HepG2 (cell line): ENCODE results near the gene KIRREL2. TPM values are rescaled to one million over a fixed set of nuclear protein-coding genes. Genes with fewer than 3 reads are reported as not detected.
A peak's percentile ranks its signal among the peaks of the same experiment; 100 is the strongest.

ENCODE experiments used
- HDAC2 ChIP-seq: sonication (generic); formaldehyde crosslinking; IDR thresholded peaks from 2 replicates; pipeline ENCODE4 v1.4.0; 2020; ENCODE audit warnings: missing genetic modification reagents
- HNF4G ChIP-seq, 2 experiments: sonication (generic) in 1 of 2; formaldehyde crosslinking in 1 of 2; IDR thresholded peaks; 2 replicates each; pipeline versions ENCODE4 v1.4.0 to v1.6.1; 2011 to 2020; ENCODE audit warnings: borderline replicate concordance in 2 of 2, low read depth in 2 of 2, mild to moderate bottlenecking in 2 of 2, low read length in 1 of 2, missing genetic modification reagents in 1 of 2, moderate library complexity in 1 of 2
- HNRNPLL ChIP-seq: fragments of 200-400 bp; formaldehyde crosslinking; IDR thresholded peaks from 2 replicates; pipeline ENCODE4 v1.6.1; 2017; ENCODE audit warnings: mild to moderate bottlenecking, low read depth, low read length; ENCODE audit not compliant: poor library complexity, severe bottlenecking
- MIER2 ChIP-seq: IDR thresholded peaks from 2 replicates; pipeline ENCODE4 v1.6.1; 2016; ENCODE audit warnings: missing biosample characterization, missing genetic modification reagents
- NFKB2 ChIP-seq: sonication (generic); formaldehyde crosslinking; IDR thresholded peaks from 2 replicates; pipeline ENCODE4 v1.4.0; 2020; ENCODE audit warnings: missing genetic modification reagents, borderline replicate concordance
- ONECUT2 ChIP-seq: sonication (generic); formaldehyde crosslinking; IDR thresholded peaks from 2 replicates; pipeline ENCODE4 v1.4.0; 2020; ENCODE audit warnings: missing genetic modification reagents
- RXRA ChIP-seq: sonication (generic); formaldehyde crosslinking; IDR thresholded peaks from 2 replicates; pipeline ENCODE4 v1.5.1; 2020; ENCODE audit warnings: missing genetic modification reagents
- ZC3H13 ChIP-seq: sonication (generic); formaldehyde crosslinking; IDR thresholded peaks from 2 replicates; pipeline ENCODE4 v1.8.1; 2023; ENCODE audit warnings: mild to moderate bottlenecking, missing genetic modification reagents, moderate library complexity
- ZNF24 ChIP-seq: fragments of 450-650 bp; IDR thresholded peaks from 2 replicates; pipeline ENCODE4 v1.6.1; 2017; ENCODE audit warnings: antibody characterized with exemption, mild to moderate bottlenecking
- ZNF337 ChIP-seq: sonication (generic); formaldehyde crosslinking; IDR thresholded peaks from 2 replicates; pipeline ENCODE4 v1.5.1; 2020; ENCODE audit warnings: missing genetic modification reagents, low read depth, mild to moderate bottlenecking, borderline replicate concordance
- ZNF605 ChIP-seq: sonication (generic); formaldehyde crosslinking; IDR thresholded peaks from 2 replicates; pipeline ENCODE4 v1.8.0; 2022; ENCODE audit warnings: mild to moderate bottlenecking, missing genetic modification reagents
- ZNF674 ChIP-seq: sonication (generic); formaldehyde crosslinking; IDR thresholded peaks from 2 replicates; pipeline ENCODE4 v1.5.0; 2020; ENCODE audit warnings: low read depth, mild to moderate bottlenecking, missing genetic modification reagents
- ZNF768 ChIP-seq: sonication (generic); formaldehyde crosslinking; IDR thresholded peaks from 2 replicates; pipeline ENCODE4 v1.4.0; 2020; ENCODE audit warnings: missing genetic modification reagents
- ZSCAN25 ChIP-seq: sonication (generic); formaldehyde crosslinking; IDR thresholded peaks from 2 replicates; pipeline ENCODE4 v1.8.0; 2022; ENCODE audit warnings: mild to moderate bottlenecking, missing genetic modification reagents
- polyA plus RNA-seq, 8 experiments: library from polyadenylated mRNA; depleted of rRNA in 3 of 8; stranded (reverse) in 7 of 8; unstranded in 1 of 8; fragments of >200 nt; fragmentation: Illumina TruSeq in 4 of 8; extraction: Trizol in 4 of 8; gene quantifications; 2 replicates each; pipeline versions ENCODE4 v1.2.1 to v1.2.3, GENCODE V29; 2011 to 2016; ENCODE audit warnings: low read depth in 4 of 8, missing spikeins in 1 of 8, mixed read lengths in 1 of 8; ENCODE audit not compliant: insufficient read depth in 1 of 8
- total RNA-seq, 5 experiments: library from RNA; depleted of rRNA; stranded (reverse); fragments of >200 nt; fragmentation: Illumina TruSeq; extraction: Trizol; gene quantifications; 2 replicates each; pipeline ENCODE4 v1.2.3, GENCODE V29; 2016; ENCODE audit warnings: low read depth in 1 of 5
- TF ChIP-seq, protein P1 (sequence below): sonication (generic); formaldehyde crosslinking; IDR thresholded peaks from 2 replicates; pipeline ENCODE4 v1.5.0; 2020; ENCODE audit warnings: mild to moderate bottlenecking, missing genetic modification reagents
- TF ChIP-seq, protein P2 (sequence below): sonication (generic); formaldehyde crosslinking; IDR thresholded peaks from 2 replicates; pipeline ENCODE4 v1.4.0; 2020; ENCODE audit warnings: mild to moderate bottlenecking, missing genetic modification reagents
- TF ChIP-seq, protein P3 (sequence below): sonication (generic); formaldehyde crosslinking; IDR thresholded peaks from 2 replicates; pipeline ENCODE4 v1.5.0; 2020; ENCODE audit warnings: missing genetic modification reagents
- TF ChIP-seq, protein P4 (sequence below): sonication (generic); formaldehyde crosslinking; IDR thresholded peaks from 2 replicates; pipeline ENCODE4 v1.4.0; 2020; ENCODE audit warnings: missing genetic modification reagents, borderline replicate concordance

KIRREL2 gene
- total and polyA plus RNA-seq, 2 of the 13 experiments (the other 11 are each of a cell fraction or from before 2014, with no cell fraction given), result 0.18 to 2.4 TPM

DNA sequence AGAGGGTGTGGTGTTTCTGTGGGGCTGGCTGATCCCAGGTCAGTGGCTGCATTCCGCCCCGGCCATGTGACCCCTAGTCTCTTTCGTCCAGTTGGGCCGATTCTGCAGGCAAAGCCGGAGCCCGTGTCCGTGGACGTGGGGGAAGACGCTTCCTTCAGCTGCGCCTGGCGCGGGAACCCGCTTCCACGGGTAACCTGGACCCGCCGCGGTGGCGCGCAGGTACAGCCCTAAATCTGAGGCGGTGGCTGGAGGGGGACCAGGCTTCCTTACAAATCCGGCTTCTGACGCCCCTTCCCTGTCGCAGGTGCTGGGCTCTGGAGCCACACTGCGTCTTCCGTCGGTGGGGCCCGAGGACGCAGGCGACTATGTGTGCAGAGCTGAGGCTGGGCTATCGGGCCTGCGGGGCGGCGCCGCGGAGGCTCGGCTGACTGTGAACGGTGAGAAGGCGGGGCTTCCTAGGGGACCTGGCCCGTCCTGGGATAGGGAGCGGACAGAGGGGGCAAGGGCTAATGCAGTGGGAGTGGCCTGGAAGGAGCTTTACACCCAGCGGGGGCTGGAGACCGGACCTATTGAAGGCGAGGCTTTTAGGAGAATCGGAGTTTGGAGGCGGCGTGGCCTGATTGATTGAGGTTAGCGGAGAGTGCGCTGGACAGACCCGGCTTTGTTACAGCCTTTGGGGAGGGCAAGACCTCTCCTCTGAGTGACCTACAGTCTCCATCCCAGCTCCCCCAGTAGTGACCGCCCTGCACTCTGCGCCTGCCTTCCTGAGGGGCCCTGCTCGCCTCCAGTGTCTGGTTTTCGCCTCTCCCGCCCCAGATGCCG lies 4.3 kb downstream of the KIRREL2 start (continued):
- TF ChIP-seq, protein P1, sequence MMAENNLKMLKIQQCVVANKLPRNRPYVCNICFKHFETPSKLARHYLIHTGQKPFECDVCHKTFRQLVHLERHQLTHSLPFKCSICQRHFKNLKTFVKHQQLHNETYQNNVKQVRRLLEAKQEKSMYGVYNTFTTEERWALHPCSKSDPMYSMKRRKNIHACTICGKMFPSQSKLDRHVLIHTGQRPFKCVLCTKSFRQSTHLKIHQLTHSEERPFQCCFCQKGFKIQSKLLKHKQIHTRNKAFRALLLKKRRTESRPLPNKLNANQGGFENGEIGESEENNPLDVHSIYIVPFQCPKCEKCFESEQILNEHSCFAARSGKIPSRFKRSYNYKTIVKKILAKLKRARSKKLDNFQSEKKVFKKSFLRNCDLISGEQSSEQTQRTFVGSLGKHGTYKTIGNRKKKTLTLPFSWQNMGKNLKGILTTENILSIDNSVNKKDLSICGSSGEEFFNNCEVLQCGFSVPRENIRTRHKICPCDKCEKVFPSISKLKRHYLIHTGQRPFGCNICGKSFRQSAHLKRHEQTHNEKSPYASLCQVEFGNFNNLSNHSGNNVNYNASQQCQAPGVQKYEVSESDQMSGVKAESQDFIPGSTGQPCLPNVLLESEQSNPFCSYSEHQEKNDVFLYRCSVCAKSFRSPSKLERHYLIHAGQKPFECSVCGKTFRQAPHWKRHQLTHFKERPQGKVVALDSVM (CRISPR knock-in tag), result no peak
- TF ChIP-seq ZSCAN25 (CRISPR knock-in tag), result 0 out of 2 replicates have a peak, but pooled peaks have one; percentile 21
- TF ChIP-seq, protein P2, sequence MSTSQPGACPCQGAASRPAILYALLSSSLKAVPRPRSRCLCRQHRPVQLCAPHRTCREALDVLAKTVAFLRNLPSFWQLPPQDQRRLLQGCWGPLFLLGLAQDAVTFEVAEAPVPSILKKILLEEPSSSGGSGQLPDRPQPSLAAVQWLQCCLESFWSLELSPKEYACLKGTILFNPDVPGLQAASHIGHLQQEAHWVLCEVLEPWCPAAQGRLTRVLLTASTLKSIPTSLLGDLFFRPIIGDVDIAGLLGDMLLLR, result 0 out of 2 replicates have a peak, but pooled peaks have one; percentile 27
- 0 out of 2 replicates have a peak, but pooled peaks have one; percentile 26 for TF ChIP-seq ONECUT2 (CRISPR knock-in tag)
- TF ChIP-seq MIER2 (CRISPR knock-in tag), result peak; percentile 10; the same call in 1 of the 2 replicates
- TF ChIP-seq ZNF674 (CRISPR knock-in tag), result no peak
- TF ChIP-seq RXRA (CRISPR knock-in tag), result peak; percentile 19; the same call in 1 of the 2 replicates
- TF ChIP-seq ZC3H13 (CRISPR knock-in tag), result no peak
- TF ChIP-seq NFKB2 (CRISPR knock-in tag), result 0 out of 2 replicates have a peak, but pooled peaks have one; percentile 15
- TF ChIP-seq, protein P3, sequence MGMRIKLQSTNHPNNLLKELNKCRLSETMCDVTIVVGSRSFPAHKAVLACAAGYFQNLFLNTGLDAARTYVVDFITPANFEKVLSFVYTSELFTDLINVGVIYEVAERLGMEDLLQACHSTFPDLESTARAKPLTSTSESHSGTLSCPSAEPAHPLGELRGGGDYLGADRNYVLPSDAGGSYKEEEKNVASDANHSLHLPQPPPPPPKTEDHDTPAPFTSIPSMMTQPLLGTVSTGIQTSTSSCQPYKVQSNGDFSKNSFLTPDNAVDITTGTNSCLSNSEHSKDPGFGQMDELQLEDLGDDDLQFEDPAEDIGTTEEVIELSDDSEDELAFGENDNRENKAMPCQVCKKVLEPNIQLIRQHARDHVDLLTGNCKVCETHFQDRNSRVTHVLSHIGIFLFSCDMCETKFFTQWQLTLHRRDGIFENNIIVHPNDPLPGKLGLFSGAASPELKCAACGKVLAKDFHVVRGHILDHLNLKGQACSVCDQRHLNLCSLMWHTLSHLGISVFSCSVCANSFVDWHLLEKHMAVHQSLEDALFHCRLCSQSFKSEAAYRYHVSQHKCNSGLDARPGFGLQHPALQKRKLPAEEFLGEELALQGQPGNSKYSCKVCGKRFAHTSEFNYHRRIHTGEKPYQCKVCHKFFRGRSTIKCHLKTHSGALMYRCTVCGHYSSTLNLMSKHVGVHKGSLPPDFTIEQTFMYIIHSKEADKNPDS (CRISPR knock-in tag), result no peak
- TF ChIP-seq ZNF768, result peak; percentile 30; the same call in 1 of the 2 replicates
- TF ChIP-seq ZNF337 (CRISPR knock-in tag), result no peak
- TF ChIP-seq HDAC2 (CRISPR knock-in tag), result no peak
- peak; percentile 22; the same call in 1 of the 2 replicates for TF ChIP-seq HNF4G (IDR thresholded peaks at IDR 0.05; ENCODE audit: borderline replicate concordance, low read depth, low read length)
- TF ChIP-seq HNF4G (CRISPR knock-in tag; IDR thresholded peaks at IDR 0.05; ENCODE audit: borderline replicate concordance, low read depth), result no peak
- TF ChIP-seq HNRNPLL, result peak; percentile 62
- TF ChIP-seq, protein P4, sequence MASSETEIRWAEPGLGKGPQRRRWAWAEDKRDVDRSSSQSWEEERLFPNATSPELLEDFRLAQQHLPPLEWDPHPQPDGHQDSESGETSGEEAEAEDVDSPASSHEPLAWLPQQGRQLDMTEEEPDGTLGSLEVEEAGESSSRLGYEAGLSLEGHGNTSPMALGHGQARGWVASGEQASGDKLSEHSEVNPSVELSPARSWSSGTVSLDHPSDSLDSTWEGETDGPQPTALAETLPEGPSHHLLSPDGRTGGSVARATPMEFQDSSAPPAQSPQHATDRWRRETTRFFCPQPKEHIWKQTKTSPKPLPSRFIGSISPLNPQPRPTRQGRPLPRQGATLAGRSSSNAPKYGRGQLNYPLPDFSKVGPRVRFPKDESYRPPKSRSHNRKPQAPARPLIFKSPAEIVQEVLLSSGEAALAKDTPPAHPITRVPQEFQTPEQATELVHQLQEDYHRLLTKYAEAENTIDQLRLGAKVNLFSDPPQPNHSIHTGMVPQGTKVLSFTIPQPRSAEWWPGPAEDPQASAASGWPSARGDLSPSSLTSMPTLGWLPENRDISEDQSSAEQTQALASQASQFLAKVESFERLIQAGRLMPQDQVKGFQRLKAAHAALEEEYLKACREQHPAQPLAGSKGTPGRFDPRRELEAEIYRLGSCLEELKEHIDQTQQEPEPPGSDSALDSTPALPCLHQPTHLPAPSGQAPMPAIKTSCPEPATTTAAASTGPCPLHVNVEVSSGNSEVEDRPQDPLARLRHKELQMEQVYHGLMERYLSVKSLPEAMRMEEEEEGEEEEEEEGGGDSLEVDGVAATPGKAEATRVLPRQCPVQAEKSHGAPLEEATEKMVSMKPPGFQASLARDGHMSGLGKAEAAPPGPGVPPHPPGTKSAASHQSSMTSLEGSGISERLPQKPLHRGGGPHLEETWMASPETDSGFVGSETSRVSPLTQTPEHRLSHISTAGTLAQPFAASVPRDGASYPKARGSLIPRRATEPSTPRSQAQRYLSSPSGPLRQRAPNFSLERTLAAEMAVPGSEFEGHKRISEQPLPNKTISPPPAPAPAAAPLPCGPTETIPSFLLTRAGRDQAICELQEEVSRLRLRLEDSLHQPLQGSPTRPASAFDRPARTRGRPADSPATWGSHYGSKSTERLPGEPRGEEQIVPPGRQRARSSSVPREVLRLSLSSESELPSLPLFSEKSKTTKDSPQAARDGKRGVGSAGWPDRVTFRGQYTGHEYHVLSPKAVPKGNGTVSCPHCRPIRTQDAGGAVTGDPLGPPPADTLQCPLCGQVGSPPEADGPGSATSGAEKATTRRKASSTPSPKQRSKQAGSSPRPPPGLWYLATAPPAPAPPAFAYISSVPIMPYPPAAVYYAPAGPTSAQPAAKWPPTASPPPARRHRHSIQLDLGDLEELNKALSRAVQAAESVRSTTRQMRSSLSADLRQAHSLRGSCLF, result no peak
- TF ChIP-seq ZNF605, result 0 out of 2 replicates have a peak, but pooled peaks have one; percentile 39
- TF ChIP-seq ZNF24, result no peak
